GM12878 (cell line): ENCODE measurements around the gene WWTR1. TPM values are rescaled to one million over a fixed set of nuclear protein-coding genes. Genes with fewer than 3 reads are reported as not detected.

Experiments used
- ATAC-seq: fragments of 200-7000 bp; cut with Tn5 transposase; 3 replicates; pipeline ENCODE4 v1.9.1; 2020; ENCODE audit warnings: mild to moderate bottlenecking, moderate library complexity
- BruUV-seq: library from RNA; stranded (reverse); fragments of 400-500 nt; replicated peaks from 2 replicates; lab custom pipeline; 2021; lab: Mats Ljungman, UMichigan
- CTCF ChIA-PET: fragments of 300-600 bp; sonication (Branson Sonifier 250); formaldehyde crosslinking; extraction: SDS; loops from one replicate; lab custom pipeline; 2021; ENCODE audit warnings: inconsistent platforms; lab: Yijun Ruan, JAX
- POLR2A ChIA-PET: fragments of 350-600 bp; formaldehyde crosslinking; extraction: SDS; loops from one replicate; lab custom pipeline; 2021; ENCODE audit warnings: inconsistent platforms; lab: Charles Lee
- RAD21 ChIA-PET: fragments of 300-600 bp; sonication (Branson Sonifier 250); formaldehyde crosslinking; loops from one replicate; lab custom pipeline; 2023; ENCODE audit warnings: antibody characterized with exemption; ENCODE audit not compliant: unreplicated experiment; lab: Charles Lee
- SMC1A ChIA-PET: fragments of 300-600 bp; sonication (Branson Sonifier 250); formaldehyde crosslinking; loops from one replicate; lab custom pipeline; 2023; ENCODE audit not compliant: unreplicated experiment, uncharacterized antibody; lab: Charles Lee
- DNase-seq: peaks from one replicate; pipeline ENCODE4 v3.0.0-alpha.2; 2011; ENCODE audit warnings: low read depth, low spot score
- FAIRE-seq: peaks from 3 replicates; lab custom pipeline; 2011; peaks lifted over from hg19 to GRCh38; lab: Jason Lieb, UNC
- H2AFZ ChIP-seq: 2 replicates; pipeline ENCODE4 v1.6.0; 2011; ENCODE audit warnings: low read depth, low read length, control low read depth; ENCODE audit not compliant: control insufficient read depth
- H3K27ac ChIP-seq: 2 replicates; pipeline ENCODE4 v1.5.1; 2011; ENCODE audit warnings: control low read depth; ENCODE audit not compliant: control insufficient read depth, insufficient read depth
- H3K27me3 ChIP-seq, 2 experiments: replicated peaks in 1 of 2; 2 replicates each; pipeline versions ENCODE4 v1.6.0 to v1.6.1; 2011; ENCODE audit warnings: low read length in 1 of 2; ENCODE audit not compliant: control insufficient read depth in 2 of 2, insufficient read depth in 2 of 2
- H3K36me3 ChIP-seq, 2 experiments: 2 replicates each; pipeline ENCODE4 v1.5.1; 2011; ENCODE audit warnings: low read length in 1 of 2; ENCODE audit not compliant: control insufficient read depth in 2 of 2, insufficient read depth in 2 of 2
- H3K4me1 ChIP-seq: 2 replicates; pipeline ENCODE4 v1.6.1; 2011; ENCODE audit warnings: mild to moderate bottlenecking, low read length, moderate library complexity, mixed read lengths; ENCODE audit not compliant: control insufficient read depth, insufficient read depth
- H3K4me2 ChIP-seq: 2 replicates; pipeline ENCODE4 v1.6.0; 2011; ENCODE audit warnings: control low read depth; ENCODE audit not compliant: control insufficient read depth, insufficient read depth
- H3K4me3 ChIP-seq: fragments of 200-600 bp; sonication (generic); 2 replicates; pipeline ENCODE4 v1.5.1; 2016
- H3K79me2 ChIP-seq: 2 replicates; pipeline ENCODE4 v1.6.0; 2011; ENCODE audit warnings: low read length; ENCODE audit not compliant: control insufficient read depth, insufficient read depth
- H3K9ac ChIP-seq: 2 replicates; pipeline ENCODE4 v1.8.0; 2011; ENCODE audit warnings: low read length, control low read depth, mixed read lengths; ENCODE audit not compliant: control insufficient read depth, insufficient read depth
- H3K9me3 ChIP-seq: replicated peaks from 3 replicates; pipeline ENCODE4 v1.5.1; 2011; ENCODE audit warnings: mild to moderate bottlenecking, low read length; ENCODE audit not compliant: control insufficient read depth, insufficient read depth
- H4K20me1 ChIP-seq: 2 replicates; pipeline ENCODE4 v1.6.0; 2011; ENCODE audit not compliant: control insufficient read depth, insufficient read depth
- BCLAF1 ChIP-seq: fragments of 450-650 bp; IDR thresholded peaks from 2 replicates; pipeline ENCODE4 v1.6.1; 2017; ENCODE audit warnings: antibody characterized with exemption, mild to moderate bottlenecking, moderate library complexity
- CBFB ChIP-seq: IDR thresholded peaks from 2 replicates; pipeline ENCODE4 v1.6.1; 2016; ENCODE audit warnings: antibody characterized with exemption, low read depth
- FOXM1 ChIP-seq: IDR thresholded peaks from 2 replicates; pipeline ENCODE4 v1.6.1; 2012; ENCODE audit warnings: low read depth, mild to moderate bottlenecking, inconsistent platforms, low read length, moderate library complexity
- IRF5 ChIP-seq: fragments of 450-650 bp; IDR thresholded peaks from 2 replicates; pipeline ENCODE4 v1.6.1; 2017; ENCODE audit warnings: borderline replicate concordance
- NFXL1 ChIP-seq: fragments of 450-650 bp; IDR thresholded peaks from 2 replicates; pipeline ENCODE4 v1.6.1; 2017; ENCODE audit warnings: antibody characterized with exemption, mild to moderate bottlenecking, borderline replicate concordance
- PAX8 ChIP-seq: fragments of 450-650 bp; IDR thresholded peaks from 2 replicates; pipeline ENCODE4 v1.6.1; 2017; ENCODE audit warnings: mild to moderate bottlenecking, moderate library complexity
- PML ChIP-seq: IDR thresholded peaks from 2 replicates; pipeline ENCODE4 v1.6.1; 2012; ENCODE audit warnings: low read length, inconsistent platforms
- RAD51 ChIP-seq: fragments of 450-650 bp; IDR thresholded peaks from 2 replicates; pipeline ENCODE4 v1.6.1; 2016; ENCODE audit warnings: moderate library complexity, mild to moderate bottlenecking, inconsistent platforms
- RELA ChIP-seq: fragments of 450-650 bp; IDR thresholded peaks from 2 replicates; pipeline ENCODE4 v1.8.0; 2014; ENCODE audit warnings: borderline replicate concordance; ENCODE audit not compliant: partially characterized antibody
- SMARCA5 ChIP-seq: fragments of 450-650 bp; IDR thresholded peaks from 2 replicates; pipeline ENCODE4 v1.6.1; 2017; ENCODE audit warnings: mild to moderate bottlenecking
- STAT1 ChIP-seq: fragments of 450-650 bp; conservative IDR thresholded peaks from 2 replicates; pipeline ENCODE4 v1.6.1; 2014; ENCODE audit warnings: antibody characterized with exemption, mild to moderate bottlenecking
- STAT3 ChIP-seq: IDR thresholded peaks from 2 replicates; pipeline ENCODE4 v1.6.1; 2011; ENCODE audit warnings: low read depth, low read length, improper control_type of control experiment
- TAF1 ChIP-seq: IDR thresholded peaks from 2 replicates; pipeline ENCODE4 v1.6.1; 2011; ENCODE audit warnings: mild to moderate bottlenecking, low read depth, low read length, borderline replicate concordance
- ZBTB40 ChIP-seq: fragments of 450-650 bp; IDR thresholded peaks from 2 replicates; pipeline ENCODE4 v1.6.1; 2016; ENCODE audit warnings: mild to moderate bottlenecking, moderate library complexity, borderline replicate concordance
- ZNF217 ChIP-seq: fragments of 450-650 bp; IDR thresholded peaks from 2 replicates; pipeline ENCODE4 v1.6.1; 2017; ENCODE audit warnings: antibody characterized with exemption, mild to moderate bottlenecking
- WGBS: methylation state at CpG from one replicate; pipeline ENCODE4 v1.1.6; 2016; ENCODE audit warnings: low lambda C conversion rate; ENCODE audit not compliant: insufficient replicate concordance, insufficient coverage; ENCODE audit errors: missing lambda C conversion rate; 5-methylcytosine and 5-hydroxymethylcytosine counted together
- in situ Hi-C: fragments of 300-500 bp; cut with MboI; formaldehyde crosslinking; loops from 9 replicates; pipeline ENCODE4 v1.14.3; 2018; ENCODE audit warnings: mixed read lengths
- intact Hi-C: fragments of 100-400 bp; cut with micrococcal nuclease; formaldehyde crosslinking; loops from one replicate; pipeline ENCODE4 v1.14.2; 2022; ENCODE audit not compliant: unreplicated experiment
- polyA plus RNA-seq, 11 experiments: library from polyadenylated mRNA; depleted of rRNA in 4 of 11; unstranded in 6 of 11; stranded (reverse) in 5 of 11; fragments of >200 nt; fragmentation: Nextera tagmentation in 4 of 11; fragmentation: Illumina TruSeq in 1 of 11; extraction: Ambion mirVana in 4 of 11; extraction: Trizol in 1 of 11; gene quantifications; 1 replicate in 1 of 11; 2 replicates in 10 of 11; pipeline versions ENCODE4 v1.2.1 to v1.2.3, GENCODE V29; 2011 to 2016; ENCODE audit warnings: inconsistent platforms in 2 of 11, missing spikeins in 2 of 11, low read depth in 1 of 11
- total RNA-seq, 4 experiments: library from RNA; depleted of rRNA in 3 of 4; stranded (reverse); fragments of >200 nt in 3 of 4; fragmentation: Illumina TruSeq in 1 of 4; extraction: Trizol in 1 of 4; gene quantifications; 2 replicates each; pipeline versions ENCODE4 v1.2.1 to v1.2.3, GENCODE V29; 2013 to 2021

The WWTR1 gene
- total and polyA plus RNA-seq, 10 of the 15 experiments (the other 5 are each of a cell fraction or from before 2014, with no cell fraction given) = 2.5 to 18.5 (median 5.8) TPM

GRCh38 chr3:149563114-149563513 is 94.7 kb downstream of the WWTR1 start:
- ATAC-seq = no peak
- H3K4me3 ChIP-seq = no peak overlapping the region
- no peaks in the 10 kb centered on the region for H3K27me3 ChIP-seq
- SMC1A ChIA-PET = interaction anchor here (0.7 to 1.6 kb wide), 5 partner anchors 16 to 154 kb away, joined by 3 to 4 read pairs (median 4); no protein-coding TSS in a partner anchor
- in situ Hi-C loops = loop anchor here (5.0 kb wide), 1 partner anchor 154 kb away; no protein-coding TSS in a partner anchor
- no peak overlapping the region for H3K9ac ChIP-seq
- H3K79me2 ChIP-seq = no peaks in the 10 kb centered on the region
- H3K4me2 ChIP-seq = no peak overlapping the region
- DNase-seq = no peak
- H2AFZ ChIP-seq = no peak overlapping the region
- no peak for FAIRE-seq
- CTCF ChIA-PET = interaction anchor here (0.7 to 1.4 kb wide), 4 partner anchors 32 to 245 kb away, joined by 4 to 6 read pairs (median 4); no protein-coding TSS in a partner anchor
- 94% methylated on average over 5 of the region's 5 CpGs for WGBS
- RAD21 ChIA-PET = interaction anchor here (0.6 kb wide), 1 partner anchor 18 kb away, joined by 3 read pairs; no protein-coding TSS in a partner anchor
- no peak for TF ChIP-seq ZNF217
- TF ChIP-seq TAF1 = no peak
- TF ChIP-seq SMARCA5 = no peak
- TF ChIP-seq RAD51 = no peak
- TF ChIP-seq BCLAF1 = no peak
- TF ChIP-seq ZBTB40 = no peak
- no peak for TF ChIP-seq RELA
- TF ChIP-seq CBFB = no peak
- TF ChIP-seq STAT3 = no peak
- TF ChIP-seq NFXL1 = no peak
- TF ChIP-seq PML = no peak
- TF ChIP-seq PAX8 = no peak
- no peak for TF ChIP-seq IRF5
- no peak for TF ChIP-seq FOXM1
- no peak for TF ChIP-seq STAT1
- H3K27ac ChIP-seq = no peak overlapping the region
- no peaks in the 10 kb centered on the region for H3K4me1 ChIP-seq
- H3K36me3 ChIP-seq = peaks cover 0 to 1% of the 10 kb centered on the region in 2 experiments; a peak in 1 of 4 replicates
- H3K9me3 ChIP-seq = no peaks in the 10 kb centered on the region
- intact Hi-C loops = no loop called here
- H4K20me1 ChIP-seq = no peaks in the 10 kb centered on the region
- POLR2A ChIA-PET = interaction anchor here (1.5 kb wide), 1 partner anchor 8 kb away, joined by 3 read pairs; no protein-coding TSS in a partner anchor
- BruUV-seq = no TSS peak
